GM21360 (cell line): Measurements from ENCODE around the gene SGMS1.

ENCODE experiments used
- ATAC-seq: cut with Tn5 transposase; IDR thresholded peaks from one replicate; pipeline ENCODE4 v1.9.1; 2021; ENCODE audit warnings: mild to moderate bottlenecking, moderate library complexity; ENCODE audit not compliant: unreplicated experiment

The SGMS1 gene

GRCh38 chr10:50613726-50614443 is 9.9 kb downstream of the SGMS1 start:
- no peak for ATAC-seq

GRCh38 chr10:50613150-50613549 is 10.6 kb downstream of the SGMS1 start:
- ATAC-seq: no peak

- no peak for ATAC-seq
These were observed 13.4 kb downstream of the SGMS1 start for GRCh38 chr10:50610368-50610767.

GRCh38 chr10:50607356-50607925 is 16.3 kb downstream of the SGMS1 start:
- ATAC-seq: no peak

- no peak for ATAC-seq
These were observed 17.8 kb downstream of the SGMS1 start for GRCh38 chr10:50605951-50606270.

GRCh38 chr10:50605269-50605950 is 18.3 kb downstream of the SGMS1 start:
- peak; percentile 78 for ATAC-seq

GRCh38 chr10:50604809-50605208 is 18.9 kb downstream of the SGMS1 start:
- ATAC-seq: no peak

- ATAC-seq: peak; percentile 68
These were observed 19.6 kb downstream of the SGMS1 start for GRCh38 chr10:50604049-50604640.

- ATAC-seq: no peak
These were observed 20.5 kb downstream of the SGMS1 start for GRCh38 chr10:50603151-50603850.

GRCh38 chr10:50601974-50602373 is 21.8 kb downstream of the SGMS1 start:
- no peak for ATAC-seq

- no peak for ATAC-seq
These were observed 22.8 kb downstream of the SGMS1 start for GRCh38 chr10:50600831-50601477.

- no peak for ATAC-seq
These were observed 23.5 kb downstream of the SGMS1 start for GRCh38 chr10:50600286-50600685.

- no peak for ATAC-seq
These were observed 26.9 kb downstream of the SGMS1 start for GRCh38 chr10:50596897-50597296.

GRCh38 chr10:50596456-50596855 is 27.3 kb downstream of the SGMS1 start:
- ATAC-seq: no peak

GRCh38 chr10:50595785-50596184 is 28.0 kb downstream of the SGMS1 start:
- ATAC-seq: no peak

- ATAC-seq: no peak
These were observed 30.0 kb downstream of the SGMS1 start for GRCh38 chr10:50593523-50594376.

GRCh38 chr10:50592961-50593418 is 30.8 kb downstream of the SGMS1 start:
- ATAC-seq: no peak

- ATAC-seq: no peak
These were observed 32.8 kb downstream of the SGMS1 start for GRCh38 chr10:50590935-50591334.

GRCh38 chr10:50586740-50587088 is 37.0 kb downstream of the SGMS1 start:
- no peak for ATAC-seq
